SK-N-SH treated with all-trans-retinoic acid at 6 μM for 48 hours (cell line): ENCODE data around the gene GRPEL2.

ENCODE experiments used
- ATAC-seq: fragments of 200-7000 bp; cut with Tn5 transposase; 3 replicates; pipeline ENCODE4 v1.9.1; 2020; ENCODE audit warnings: mild to moderate bottlenecking, moderate library complexity
- ARNTL ChIP-seq: fragments of 450-650 bp; formaldehyde crosslinking; IDR thresholded peaks from 2 replicates; pipeline ENCODE4 v1.5.0; 2020; ENCODE audit warnings: low read depth, mild to moderate bottlenecking, moderate library complexity, borderline replicate concordance
- BACH2 ChIP-seq: fragments of 250-450 bp; sonication (Bioruptor Pico); IDR thresholded peaks from 2 replicates; pipeline ENCODE4 v1.9.0; 2021; ENCODE audit warnings: mild to moderate bottlenecking, borderline replicate concordance
- CREB5 ChIP-seq: fragments of 250-450 bp; sonication (Bioruptor Pico); IDR thresholded peaks from 2 replicates; pipeline ENCODE4 v1.5.1; 2020; ENCODE audit warnings: low read depth, mild to moderate bottlenecking, moderate library complexity
- CSDC2 ChIP-seq: fragments of 250-450 bp; sonication (Bioruptor Pico); IDR thresholded peaks from 2 replicates; pipeline ENCODE4 v1.5.0; 2020; ENCODE audit warnings: mild to moderate bottlenecking, moderate library complexity
- ESRRG ChIP-seq: fragments of 250-450 bp; sonication (Bioruptor Pico); IDR thresholded peaks from 2 replicates; pipeline ENCODE4 v1.6.1; 2021; ENCODE audit warnings: mild to moderate bottlenecking
- GLIS3 ChIP-seq: fragments of 250-450 bp; sonication (Bioruptor Pico); IDR thresholded peaks from 2 replicates; pipeline ENCODE4 v1.5.0; 2020; ENCODE audit warnings: mild to moderate bottlenecking, moderate library complexity
- ISL1 ChIP-seq: fragments of 250-450 bp; sonication (Bioruptor Pico); IDR thresholded peaks from 2 replicates; pipeline ENCODE4 v2.1.2; 2022; ENCODE audit warnings: mild to moderate bottlenecking, moderate library complexity
- PATZ1 ChIP-seq: fragments of 250-450 bp; sonication (Bioruptor Pico); IDR thresholded peaks from 2 replicates; pipeline ENCODE4 v1.8.0; 2020; ENCODE audit warnings: mild to moderate bottlenecking, moderate library complexity, borderline replicate concordance
- RARB ChIP-seq: fragments of 250-450 bp; sonication (Bioruptor Pico); IDR thresholded peaks from 2 replicates; pipeline ENCODE4 v1.8.0; 2021; ENCODE audit warnings: mild to moderate bottlenecking, moderate library complexity
- SNAI2 ChIP-seq: fragments of 250-450 bp; sonication (Bioruptor Pico); IDR thresholded peaks from 2 replicates; pipeline ENCODE4 v1.5.0; 2020; ENCODE audit warnings: mild to moderate bottlenecking, moderate library complexity
- TOX ChIP-seq: fragments of 250-450 bp; sonication (Bioruptor Pico); IDR thresholded peaks from 2 replicates; pipeline ENCODE4 v1.8.0; 2021; ENCODE audit warnings: mild to moderate bottlenecking, moderate library complexity, borderline replicate concordance
- ZC3H10 ChIP-seq: fragments of 250-450 bp; sonication (Bioruptor Pico); IDR thresholded peaks from 2 replicates; pipeline ENCODE4 v1.5.1; 2021; ENCODE audit warnings: mild to moderate bottlenecking, moderate library complexity
- ZFP3 ChIP-seq: fragments of 250-450 bp; sonication (Bioruptor Pico); IDR thresholded peaks from 2 replicates; pipeline ENCODE4 v1.5.0; 2020; ENCODE audit warnings: mild to moderate bottlenecking, moderate library complexity
- ZNF565 ChIP-seq: fragments of 450-650 bp; formaldehyde crosslinking; conservative IDR thresholded peaks from 2 replicates; pipeline ENCODE4 v1.5.0; 2020; ENCODE audit warnings: low read depth, mild to moderate bottlenecking, moderate library complexity
- ZNF70 ChIP-seq: fragments of 450-650 bp; formaldehyde crosslinking; IDR thresholded peaks from 2 replicates; pipeline ENCODE4 v1.5.0; 2020; ENCODE audit warnings: mild to moderate bottlenecking, moderate library complexity
- ZNF8 ChIP-seq: fragments of 450-650 bp; formaldehyde crosslinking; IDR thresholded peaks from 2 replicates; pipeline ENCODE4 v1.5.0; 2020; ENCODE audit warnings: mild to moderate bottlenecking, moderate library complexity
- TF ChIP-seq, protein P1 (sequence below): fragments of 250-450 bp; sonication (Bioruptor Pico); IDR thresholded peaks from 2 replicates; pipeline ENCODE4 v1.8.0; 2021; ENCODE audit warnings: low read depth, mild to moderate bottlenecking, moderate library complexity, borderline replicate concordance
- TF ChIP-seq, protein P2 (sequence below): fragments of 250-450 bp; sonication (Bioruptor Pico); IDR thresholded peaks from 2 replicates; pipeline ENCODE4 v1.5.1; 2021; ENCODE audit warnings: mild to moderate bottlenecking, moderate library complexity

GRPEL2 gene

DNA sequence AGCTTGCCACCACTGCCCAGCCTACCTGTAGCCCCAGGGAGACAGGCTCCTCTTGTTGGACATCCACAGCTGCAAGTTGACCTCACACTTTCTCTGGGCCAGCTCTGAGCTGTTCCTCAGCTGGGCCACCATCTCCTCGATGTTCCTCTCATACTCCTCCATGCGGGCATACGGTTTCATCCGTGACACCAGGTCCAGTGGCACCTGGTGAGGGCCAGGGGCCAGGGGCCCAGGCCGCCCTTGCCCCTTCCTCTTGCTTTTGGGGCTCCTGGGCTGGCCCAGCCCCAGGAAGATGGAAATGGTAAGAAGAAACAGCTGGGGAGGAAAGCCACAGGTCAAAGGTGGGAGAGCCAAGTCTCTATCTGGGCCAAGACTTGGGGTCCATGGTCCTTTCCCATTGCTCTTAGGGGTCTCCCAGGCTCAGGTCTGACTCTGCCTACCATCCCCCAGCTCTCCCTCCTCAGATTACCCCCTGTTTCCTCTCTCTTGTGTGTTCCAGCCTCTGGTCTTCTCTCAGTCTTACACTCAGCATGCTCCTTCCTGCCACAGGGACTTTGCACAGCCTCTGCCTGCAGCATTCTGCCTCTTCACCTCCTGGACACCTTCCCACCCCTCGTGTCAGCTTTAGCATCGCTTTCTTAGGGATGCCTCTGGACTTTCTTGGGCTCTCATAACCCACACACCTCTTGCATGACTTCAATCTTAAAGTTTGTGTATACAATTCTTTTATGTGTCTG lies 31.6 kb downstream of the GRPEL2 start (continued):
- TF ChIP-seq PATZ1 (CRISPR knock-in tag) (no peak), ZNF8 (CRISPR knock-in tag) (no peak), TOX (CRISPR knock-in tag) (no peak), CREB5 (CRISPR knock-in tag) (no peak)

DNA sequence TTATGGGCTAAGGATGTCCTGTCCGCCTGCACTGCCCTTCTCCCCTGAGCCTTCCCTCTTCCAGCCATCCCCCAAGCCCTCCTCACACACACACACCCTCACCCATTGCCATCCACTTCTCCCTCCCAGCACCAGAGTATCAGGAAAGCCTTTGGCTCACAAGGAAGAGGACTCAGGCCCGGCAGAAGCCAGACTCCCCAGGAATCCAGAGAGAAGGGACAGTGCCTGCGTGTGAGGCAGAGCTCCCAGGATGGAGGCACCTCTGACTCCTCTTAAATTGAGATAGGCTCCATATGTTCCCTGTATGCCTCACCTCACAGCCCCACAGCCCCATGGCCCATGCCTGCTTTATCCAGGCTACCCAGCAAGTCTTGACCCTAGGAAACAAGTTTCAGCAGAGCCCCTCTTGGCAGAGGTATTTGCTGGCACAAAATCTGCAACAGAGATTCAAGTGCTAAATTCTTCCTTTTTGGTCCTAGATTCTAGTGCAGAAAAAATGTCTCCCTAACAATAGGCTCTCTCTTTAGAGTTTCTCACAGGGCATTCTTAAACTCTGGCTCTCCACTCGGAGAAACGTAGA lies 33.0 kb downstream of the GRPEL2 start:
- ATAC-seq = no peak
- no peak for TF ChIP-seq TOX (CRISPR knock-in tag)
- no peak for TF ChIP-seq ARNTL (CRISPR knock-in tag)
- no peak for TF ChIP-seq ZNF8 (CRISPR knock-in tag)
- TF ChIP-seq ZFP3 (CRISPR knock-in tag) = no peak
- TF ChIP-seq BACH2 (CRISPR knock-in tag) = no peak

DNA sequence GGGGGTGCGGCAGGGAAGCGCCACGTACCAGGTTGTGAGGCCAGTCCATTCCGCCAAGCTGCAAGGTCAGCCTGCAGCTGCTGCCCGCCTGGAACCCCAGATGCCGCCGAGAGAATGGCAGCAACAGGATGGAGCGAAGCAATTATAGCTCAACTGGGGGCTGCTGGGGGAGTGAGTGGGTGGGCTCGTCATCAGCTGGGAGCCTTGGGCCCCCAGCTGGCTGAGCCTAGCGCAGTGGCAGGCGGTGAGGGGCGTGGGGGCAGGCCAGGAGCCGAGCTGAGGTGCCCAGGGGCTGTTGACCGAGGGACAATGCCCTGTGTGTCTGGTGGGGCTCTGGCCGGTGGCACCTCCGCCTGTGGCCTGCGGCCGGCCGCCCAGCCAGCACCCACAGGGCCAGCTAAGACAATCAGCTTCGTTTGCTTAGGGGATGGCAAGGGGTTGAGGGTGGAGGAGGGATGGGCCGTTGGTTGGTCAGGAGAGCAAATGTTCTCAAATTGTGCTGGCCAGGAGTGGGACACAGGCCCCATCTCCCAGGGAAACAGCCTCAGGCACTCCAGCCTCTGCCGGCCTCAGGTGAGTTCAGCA lies 34.0 kb downstream of the GRPEL2 start, which contains the start of gene IL17B:
TSS of gene IL17B (minus strand) at position 116 of the 585 bp plus-strand sequence. CDS start at position 49, 67 bp downstream.
- ATAC-seq = no peak
- TF ChIP-seq CSDC2 (CRISPR knock-in tag) (no peak), ISL1 (CRISPR knock-in tag) (no peak), RARB (no peak), BACH2 (CRISPR knock-in tag) (no peak), ESRRG (CRISPR knock-in tag) (no peak), ZNF70 (no peak), SNAI2 (CRISPR knock-in tag) (no peak), PATZ1 (CRISPR knock-in tag) (no peak), ZC3H10 (CRISPR knock-in tag) (no peak), ARNTL (CRISPR knock-in tag) (no peak), ZNF8 (CRISPR knock-in tag) (no peak), ZNF565 (CRISPR knock-in tag) (no peak), TOX (CRISPR knock-in tag) (no peak), GLIS3 (no peak)
- TF ChIP-seq, protein P1, sequence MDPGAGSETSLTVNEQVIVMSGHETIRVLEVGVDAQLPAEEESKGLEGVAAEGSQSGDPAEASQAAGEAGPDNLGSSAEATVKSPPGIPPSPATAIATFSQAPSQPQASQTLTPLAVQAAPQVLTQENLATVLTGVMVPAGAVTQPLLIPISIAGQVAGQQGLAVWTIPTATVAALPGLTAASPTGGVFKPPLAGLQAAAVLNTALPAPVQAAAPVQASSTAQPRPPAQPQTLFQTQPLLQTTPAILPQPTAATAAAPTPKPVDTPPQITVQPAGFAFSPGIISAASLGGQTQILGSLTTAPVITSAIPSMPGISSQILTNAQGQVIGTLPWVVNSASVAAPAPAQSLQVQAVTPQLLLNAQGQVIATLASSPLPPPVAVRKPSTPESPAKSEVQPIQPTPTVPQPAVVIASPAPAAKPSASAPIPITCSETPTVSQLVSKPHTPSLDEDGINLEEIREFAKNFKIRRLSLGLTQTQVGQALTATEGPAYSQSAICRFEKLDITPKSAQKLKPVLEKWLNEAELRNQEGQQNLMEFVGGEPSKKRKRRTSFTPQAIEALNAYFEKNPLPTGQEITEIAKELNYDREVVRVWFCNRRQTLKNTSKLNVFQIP = no peak
- TF ChIP-seq, protein P2, sequence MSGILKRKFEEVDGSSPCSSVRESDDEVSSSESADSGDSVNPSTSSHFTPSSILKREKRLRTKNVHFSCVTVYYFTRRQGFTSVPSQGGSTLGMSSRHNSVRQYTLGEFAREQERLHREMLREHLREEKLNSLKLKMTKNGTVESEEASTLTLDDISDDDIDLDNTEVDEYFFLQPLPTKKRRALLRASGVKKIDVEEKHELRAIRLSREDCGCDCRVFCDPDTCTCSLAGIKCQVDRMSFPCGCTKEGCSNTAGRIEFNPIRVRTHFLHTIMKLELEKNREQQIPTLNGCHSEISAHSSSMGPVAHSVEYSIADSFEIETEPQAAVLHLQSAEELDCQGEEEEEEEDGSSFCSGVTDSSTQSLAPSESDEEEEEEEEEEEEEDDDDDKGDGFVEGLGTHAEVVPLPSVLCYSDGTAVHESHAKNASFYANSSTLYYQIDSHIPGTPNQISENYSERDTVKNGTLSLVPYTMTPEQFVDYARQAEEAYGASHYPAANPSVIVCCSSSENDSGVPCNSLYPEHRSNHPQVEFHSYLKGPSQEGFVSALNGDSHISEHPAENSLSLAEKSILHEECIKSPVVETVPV (CRISPR knock-in tag) = no peak
